ENCODE data around the gene GTSE1. TPM values are rescaled to one million over a fixed set of nuclear protein-coding genes. Genes with fewer than 3 reads are reported as not detected.
"Not testable (repeated sequence)": the region's sequence is repeated elsewhere in the genome, so short reads cannot be mapped to it uniquely, and the experiment has no call there.

GTSE1 gene
- total RNA-seq, 2 experiments from 2014 or later = 96.4 to 103 TPM

GRCh38 chr22:46308283-46308988 lies 11.8 kb downstream of the GTSE1 start:
- Mint-ChIP-seq H3K36me3 (ENCODE audit: low read depth) (peaks cover 58% of the 10 kb centered on the region), H3K4me1 (peaks cover 24% of the 10 kb centered on the region), H3K27ac (no peak overlapping the region), H3K9me3 (no peaks in the 10 kb centered on the region), H3K4me3 (no peak overlapping the region), H3K27me3 (no peaks in the 10 kb centered on the region)
- no peak for DNase-seq
- POLR2A ChIA-PET = no interaction called here
- CTCF ChIA-PET = interaction anchor here (2.1 kb wide), 1 partner anchor 192 kb away, joined by 6 read pairs; no protein-coding TSS in a partner anchor

- Mint-ChIP-seq H3K4me3 (no peak overlapping the region), H3K4me1 (peaks cover 14% of the 10 kb centered on the region), H3K27me3 (no peaks in the 10 kb centered on the region), H3K36me3 (ENCODE audit: low read depth) (peaks cover 56% of the 10 kb centered on the region), H3K27ac (no peak overlapping the region), H3K9me3 (no peaks in the 10 kb centered on the region)
- POLR2A ChIA-PET = no interaction called here
- CTCF ChIA-PET = interaction anchor here (0.5 to 1.2 kb wide), 2 partner anchors 187 to 1635 kb away, joined by 3 to 4 read pairs; no protein-coding TSS in a partner anchor
- DNase-seq = no peak
Measured at GRCh38 chr22:46309526-46310085, 12.9 kb downstream of the GTSE1 start.

DNA sequence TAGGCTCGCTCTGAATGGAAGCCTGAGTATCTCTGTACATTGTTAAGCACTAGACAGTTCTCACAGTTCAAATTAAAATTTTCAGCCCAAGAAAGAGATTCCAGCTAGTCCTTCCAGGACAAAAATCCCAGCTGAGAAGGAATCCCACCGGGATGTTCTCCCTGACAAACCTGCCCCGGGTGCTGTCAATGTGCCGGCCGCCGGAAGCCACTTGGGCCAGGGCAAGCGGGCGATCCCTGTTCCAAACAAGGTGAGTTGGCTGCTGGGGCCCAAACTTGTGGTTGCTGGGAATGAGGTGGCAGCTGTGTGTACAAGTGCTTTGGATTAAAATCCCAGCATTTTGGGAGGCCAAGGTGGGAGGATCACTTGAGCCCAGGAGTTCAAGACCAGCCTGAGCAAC lies 15.4 kb downstream of the GTSE1 start:
- H3K27me3 Mint-ChIP-seq = no peaks in the 10 kb centered on the region
- H3K27ac Mint-ChIP-seq = no peak overlapping the region
- DNase-seq = no peak
- POLR2A ChIA-PET = interaction anchor here (0.7 kb wide), 1 partner anchor 117 kb away, joined by 3 read pairs; no protein-coding TSS in a partner anchor
- peaks cover 63% of the 10 kb centered on the region for H3K36me3 Mint-ChIP-seq (ENCODE audit: low read depth)
- H3K9me3 Mint-ChIP-seq = no peaks in the 10 kb centered on the region
- H3K4me3 Mint-ChIP-seq = no peak overlapping the region
- CTCF ChIA-PET = interaction anchor here (1.3 to 2.1 kb wide), 3 partner anchors 191 to 278 kb away, joined by 3 to 8 read pairs (median 6); no protein-coding TSS in a partner anchor
- H3K4me1 Mint-ChIP-seq = peaks cover 10% of the 10 kb centered on the region

DNA sequence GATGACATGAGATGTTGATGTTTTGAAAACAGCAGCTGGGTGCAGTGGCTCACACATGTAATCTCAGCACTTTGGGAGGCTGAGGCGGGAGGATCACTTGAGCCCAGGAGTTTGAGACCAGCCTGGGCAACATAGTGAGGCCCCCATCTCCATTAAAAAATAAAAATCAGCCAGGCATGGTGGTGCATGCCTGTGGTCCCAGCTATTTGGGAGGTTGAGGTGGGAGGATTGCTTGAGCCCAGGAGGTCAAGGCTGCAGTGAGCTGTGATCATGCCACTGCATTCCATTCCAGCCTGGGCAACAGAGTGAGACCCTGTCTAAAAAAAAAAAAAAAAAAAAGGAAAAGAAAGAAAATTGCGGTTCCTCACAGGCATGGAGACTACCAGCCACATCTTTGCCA lies 16.2 kb downstream of the GTSE1 start:
- CTCF ChIA-PET = interaction anchor here (1.3 to 2.1 kb wide), 3 partner anchors 191 to 279 kb away, joined by 3 to 8 read pairs (median 6); no protein-coding TSS in a partner anchor
- not testable (repeated sequence) for DNase-seq, H3K27me3 Mint-ChIP-seq, H3K27ac Mint-ChIP-seq, H3K4me3 Mint-ChIP-seq, H3K9me3 Mint-ChIP-seq, H3K4me1 Mint-ChIP-seq
- POLR2A ChIA-PET = interaction anchor here (0.6 kb wide), 1 partner anchor 513 kb away, joined by 3 read pairs; no protein-coding TSS in a partner anchor
- H3K36me3 Mint-ChIP-seq (ENCODE audit: low read depth) = peaks cover 68% of the 10 kb centered on the region

DNA sequence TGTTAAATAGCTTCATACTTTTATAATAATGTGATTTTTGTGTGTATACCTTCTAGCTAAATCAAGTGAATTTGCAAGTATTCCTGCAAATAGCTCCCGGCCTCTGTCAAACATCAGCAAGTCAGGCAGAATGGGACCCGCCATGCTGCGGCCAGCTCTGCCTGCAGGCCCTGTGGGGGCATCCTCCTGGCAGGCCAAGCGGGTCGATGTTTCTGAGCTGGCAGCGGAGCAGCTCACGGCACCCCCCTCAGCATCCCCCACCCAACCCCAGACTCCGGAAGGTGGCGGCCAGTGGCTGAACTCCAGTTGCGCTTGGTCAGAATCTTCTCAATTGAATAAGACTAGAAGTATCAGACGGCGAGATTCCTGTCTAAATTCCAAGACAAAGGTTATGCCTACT lies 19.3 kb downstream of the GTSE1 start:
- H3K4me1 Mint-ChIP-seq = no peaks in the 10 kb centered on the region
- no peak overlapping the region for H3K4me3 Mint-ChIP-seq
- no peak for DNase-seq
- ChIA-PET CTCF (interaction anchor here (1.0 to 1.1 kb wide), 2 partner anchors 68 to 310 kb away, joined by 3 to 5 read pairs; no protein-coding TSS in a partner anchor), POLR2A (no interaction called here)
- H3K27me3 Mint-ChIP-seq = no peaks in the 10 kb centered on the region
- peaks cover 64% of the 10 kb centered on the region for H3K36me3 Mint-ChIP-seq (ENCODE audit: low read depth)
- H3K9me3 Mint-ChIP-seq = no peaks in the 10 kb centered on the region
- no peak overlapping the region for H3K27ac Mint-ChIP-seq

- no peak overlapping the region for H3K27ac Mint-ChIP-seq
- ChIA-PET POLR2A (no interaction called here), CTCF (interaction anchor here (1.3 kb wide), 2 partner anchors 13 to 50 kb away, joined by 3 read pairs; no protein-coding TSS in a partner anchor)
- no peak for DNase-seq
- no peak overlapping the region for H3K4me3 Mint-ChIP-seq
- no peaks in the 10 kb centered on the region for H3K27me3 Mint-ChIP-seq
- H3K4me1 Mint-ChIP-seq = no peaks in the 10 kb centered on the region
- peaks cover 67% of the 10 kb centered on the region for H3K36me3 Mint-ChIP-seq (ENCODE audit: low read depth)
- H3K9me3 Mint-ChIP-seq = no peaks in the 10 kb centered on the region
Measured at GRCh38 chr22:46317646-46318045, 21.0 kb downstream of the GTSE1 start.

GRCh38 chr22:46318576-46318975 lies 21.9 kb downstream of the GTSE1 start:
- Mint-ChIP-seq H3K27ac (no peak overlapping the region), H3K27me3 (no peaks in the 10 kb centered on the region), H3K9me3 (no peaks in the 10 kb centered on the region), H3K4me3 (no peak overlapping the region), H3K4me1 (no peaks in the 10 kb centered on the region), H3K36me3 (ENCODE audit: low read depth) (peaks cover 73% of the 10 kb centered on the region)
- ChIA-PET POLR2A (no interaction called here), CTCF (interaction anchor here (1.0 to 1.3 kb wide), 3 partner anchors 12 to 49 kb away, joined by 3 to 5 read pairs (median 3); partner anchors contain the start of gene TRMU)
- DNase-seq = no peak

- Mint-ChIP-seq H3K9me3 (no peaks in the 10 kb centered on the region), H3K4me3 (no peak overlapping the region), H3K4me1 (no peaks in the 10 kb centered on the region), H3K36me3 (ENCODE audit: low read depth) (peaks cover 72% of the 10 kb centered on the region), H3K27me3 (no peaks in the 10 kb centered on the region), H3K27ac (no peak overlapping the region)
- no peak for DNase-seq
- ChIA-PET POLR2A (no interaction called here), CTCF (interaction anchor here (1.0 to 1.3 kb wide), 2 partner anchors 16 to 178 kb away, joined by 3 to 5 read pairs; partner anchors contain the start of gene TRMU)
Measured at GRCh38 chr22:46319319-46319718, 22.6 kb downstream of the GTSE1 start.

DNA sequence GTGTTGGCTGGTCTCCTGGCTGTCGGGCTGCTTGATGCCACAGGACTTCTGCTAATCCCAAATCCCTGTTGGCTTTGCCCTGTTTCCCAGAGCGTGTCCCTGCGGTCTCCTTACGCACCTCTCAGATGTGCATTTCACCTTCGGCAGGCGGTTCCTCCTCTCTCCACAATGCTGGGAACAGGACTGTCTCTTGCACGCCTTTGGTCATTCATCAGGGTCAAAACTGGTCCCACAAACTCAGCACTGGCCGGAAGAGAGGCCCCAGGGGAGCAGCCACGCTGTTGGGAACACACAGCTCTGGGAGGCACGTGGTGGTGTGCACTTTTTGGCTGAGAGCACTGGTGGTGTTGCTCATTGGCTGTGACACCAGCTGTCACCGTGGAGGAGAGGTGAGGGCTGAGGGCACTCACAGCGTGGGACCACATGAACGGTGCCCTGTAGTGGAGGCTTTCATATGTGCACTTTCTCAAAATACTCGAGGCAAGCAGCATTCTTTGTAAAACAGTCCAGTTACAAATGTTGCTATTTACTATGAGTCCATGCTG lies 23.6 kb downstream of the GTSE1 start:
- DNase-seq = no peak
- ChIA-PET CTCF (interaction anchor here (0.9 to 1.3 kb wide), 2 partner anchors 179 to 306 kb away, joined by 3 read pairs; no protein-coding TSS in a partner anchor), POLR2A (no interaction called here)
- no peaks in the 10 kb centered on the region for H3K9me3 Mint-ChIP-seq
- H3K4me3 Mint-ChIP-seq = no peak overlapping the region
- no peaks in the 10 kb centered on the region for H3K4me1 Mint-ChIP-seq
- H3K27me3 Mint-ChIP-seq = no peaks in the 10 kb centered on the region
- H3K36me3 Mint-ChIP-seq (ENCODE audit: low read depth) = peaks cover 75% of the 10 kb centered on the region
- no peak overlapping the region for H3K27ac Mint-ChIP-seq

DNA sequence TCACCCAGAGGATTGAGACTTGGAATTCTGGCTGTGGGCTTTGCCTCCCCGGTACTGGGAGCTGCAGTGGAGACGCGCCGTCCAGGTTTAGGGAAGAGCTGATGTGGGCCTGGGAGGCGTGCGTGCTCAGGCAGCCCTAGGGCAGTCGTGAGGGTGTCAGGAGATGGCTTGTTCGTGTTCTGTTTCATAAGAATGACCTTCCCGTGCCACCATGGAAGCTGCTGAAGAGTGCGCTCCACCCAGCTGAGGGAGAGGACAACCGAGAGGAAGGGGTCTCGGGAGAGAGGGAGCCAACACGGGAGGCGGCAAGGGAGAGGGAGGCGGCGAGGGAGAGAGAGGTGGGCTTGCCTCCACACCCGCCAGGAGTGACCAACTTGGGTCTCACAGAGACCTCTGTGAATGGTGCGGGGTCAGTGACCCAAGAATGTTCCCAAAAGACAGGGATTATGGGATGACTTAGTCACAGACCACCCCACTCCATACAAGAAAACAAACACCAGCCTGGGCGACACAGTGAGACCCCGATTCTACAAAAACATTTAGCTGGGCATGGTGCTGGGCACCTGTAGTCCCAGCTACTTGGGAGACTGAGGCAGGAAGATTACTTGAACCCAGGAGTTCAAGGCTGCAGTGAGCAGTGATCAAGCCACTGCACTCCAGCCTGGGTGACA lies 24.2 kb downstream of the GTSE1 start:
- Mint-ChIP-seq H3K27ac (no peak overlapping the region), H3K4me3 (no peak overlapping the region), H3K27me3 (no peaks in the 10 kb centered on the region), H3K4me1 (no peaks in the 10 kb centered on the region), H3K36me3 (ENCODE audit: low read depth) (peaks cover 74% of the 10 kb centered on the region), H3K9me3 (no peaks in the 10 kb centered on the region)
- ChIA-PET POLR2A (no interaction called here), CTCF (interaction anchor here (0.9 kb wide), 1 partner anchor 307 kb away, joined by 3 read pairs; no protein-coding TSS in a partner anchor)
- DNase-seq = no peak

GRCh38 chr22:46322711-46323110 lies 26.0 kb downstream of the GTSE1 start:
- H3K36me3 Mint-ChIP-seq (ENCODE audit: low read depth) = peaks cover 67% of the 10 kb centered on the region
- ChIA-PET POLR2A (no interaction called here), CTCF (interaction anchor here (0.5 kb wide), 1 partner anchor 1346 kb away, joined by 3 read pairs; no protein-coding TSS in a partner anchor)
- H3K27ac Mint-ChIP-seq = no peak overlapping the region
- H3K9me3 Mint-ChIP-seq = no peaks in the 10 kb centered on the region
- H3K27me3 Mint-ChIP-seq = no peaks in the 10 kb centered on the region
- DNase-seq = no peak
- H3K4me3 Mint-ChIP-seq = no peak overlapping the region
- no peaks in the 10 kb centered on the region for H3K4me1 Mint-ChIP-seq

DNA sequence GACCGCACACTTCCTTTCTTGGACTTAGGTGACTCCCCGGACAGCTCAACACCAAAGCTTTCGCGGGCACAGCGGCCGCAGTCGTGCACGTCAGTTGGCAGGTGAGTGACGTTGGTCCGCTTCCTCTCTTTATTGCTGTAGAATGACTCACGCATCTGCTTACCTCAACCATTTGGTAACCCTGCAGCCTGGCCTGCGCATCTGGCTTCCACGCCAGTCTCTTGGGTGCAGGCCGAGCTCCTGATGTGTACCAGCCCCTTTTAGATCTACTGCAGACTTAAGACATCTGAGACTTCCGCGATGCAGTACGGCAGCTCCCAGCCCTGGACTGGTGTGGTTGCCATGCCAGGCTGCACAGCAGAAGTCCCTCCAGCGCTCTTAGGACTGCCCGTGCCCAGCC lies 26.5 kb downstream of the GTSE1 start:
- ChIA-PET POLR2A (no interaction called here), CTCF (interaction anchor here (0.5 to 0.6 kb wide), 2 partner anchors 966 to 1346 kb away, joined by 3 to 4 read pairs; no protein-coding TSS in a partner anchor)
- no peak for DNase-seq
- H3K27ac Mint-ChIP-seq = no peak overlapping the region
- H3K4me3 Mint-ChIP-seq = no peak overlapping the region
- H3K27me3 Mint-ChIP-seq = no peaks in the 10 kb centered on the region
- H3K36me3 Mint-ChIP-seq (ENCODE audit: low read depth) = peaks cover 66% of the 10 kb centered on the region
- H3K9me3 Mint-ChIP-seq = no peaks in the 10 kb centered on the region
- no peaks in the 10 kb centered on the region for H3K4me1 Mint-ChIP-seq

Measured in activated CD4-positive, alpha-beta T cell treated with anti-CD3 and anti-CD28 coated beads, Interleukin-2, amount 10 ng/mL, durations not matched to agents 7 days and 5 days (primary cell).